ENCODE data around the gene SLC31A1. TPM values are rescaled to one million over a fixed set of nuclear protein-coding genes. Genes with fewer than 3 reads are reported as not detected.
A peak's percentile ranks its signal among the peaks of the same experiment; 100 is the strongest.

Gene SLC31A1
- total RNA-seq, 3 donors from 2014 or later (not counting 1 experiment from before 2014, with no cell fraction given) = 7.9 to 27.8 (median 11.8) TPM

- peak overlapping the region; percentile 97 for H3K4me3 Mint-ChIP-seq
- no peaks in the 10 kb centered on the region for H3K9me3 Mint-ChIP-seq
- H3K36me3 ChIP-seq (ENCODE audit: control insufficient read depth, insufficient read depth, low read length) = no peaks in the 10 kb centered on the region
- peak overlapping the region; percentile 92 for H3K27ac ChIP-seq (ENCODE audit: low read length)
- peak overlapping the region; percentile 82 to 92 for H3K27ac Mint-ChIP-seq
- DNase-seq (peak; percentile 22 to 45), ATAC-seq (peak; percentile 31 to 58 (median 53))
- H3K9me3 ChIP-seq (ENCODE audit: control insufficient read depth, insufficient read depth, low read length) = no peaks in the 10 kb centered on the region
- H3K27me3 Mint-ChIP-seq (ENCODE audit: low read depth in 2 of 2) = no peaks in the 10 kb centered on the region
- under 1% methylated on average over 9 of the region's 11 CpGs for WGBS (ENCODE audit: insufficient coverage)
- no peaks in the 10 kb centered on the region for H3K36me3 Mint-ChIP-seq
- H3K27me3 ChIP-seq (ENCODE audit: control insufficient read depth, insufficient read depth, low read length) = no peaks in the 10 kb centered on the region
- peak overlapping the region; percentile 96 for H3K4me3 ChIP-seq (ENCODE audit: low read length)
- H3K4me1 Mint-ChIP-seq = peaks cover 44 to 52% of the 10 kb centered on the region in 2 donors
- peaks cover 21% of the 10 kb centered on the region for H3K4me1 ChIP-seq (ENCODE audit: control insufficient read depth, insufficient read depth, low read length)
- TF ChIP-seq CTCF (IDR thresholded peaks at IDR 0.05) = no peak
- intact Hi-C loops (cut with micrococcal nuclease) = loop anchor here (1.0 to 5.0 kb wide), 4 partner anchors 55 to 297 kb away; partner anchors contain the start of genes C9orf43, CDC26, POLE3 and PRPF4
Observed at GRCh38 chr9:113220467-113221002, 809 bp upstream of the SLC31A1 start.

- H3K4me3 ChIP-seq (ENCODE audit: low read length) = peak overlapping the region; percentile 96
- H3K36me3 ChIP-seq (ENCODE audit: control insufficient read depth, insufficient read depth, low read length) = no peaks in the 10 kb centered on the region
- DNase-seq = peak in 1 of 2 donors; percentile 36
- H3K9me3 ChIP-seq (ENCODE audit: control insufficient read depth, insufficient read depth, low read length) = no peaks in the 10 kb centered on the region
- no peaks in the 10 kb centered on the region for H3K27me3 ChIP-seq (ENCODE audit: control insufficient read depth, insufficient read depth, low read length)
- intact Hi-C loops (cut with micrococcal nuclease) = loop anchor here (1.0 to 5.0 kb wide), 3 partner anchors 53 to 189 kb away; partner anchors contain the start of genes C9orf43, CDC26, POLE3 and PRPF4
- Mint-ChIP-seq H3K27ac (peak overlapping the region; percentile 82 to 92), H3K4me3 (peak overlapping the region; percentile 97), H3K27me3 (ENCODE audit: low read depth in 2 of 2) (no peaks in the 10 kb centered on the region), H3K4me1 (peaks cover 44 to 48% of the 10 kb centered on the region in 2 donors), H3K36me3 (no peaks in the 10 kb centered on the region), H3K9me3 (no peaks in the 10 kb centered on the region)
- no peak for TF ChIP-seq CTCF (IDR thresholded peaks at IDR 0.05)
- peaks cover 21% of the 10 kb centered on the region for H3K4me1 ChIP-seq (ENCODE audit: control insufficient read depth, insufficient read depth, low read length)
- WGBS (ENCODE audit: insufficient coverage) = 27% methylated on average over 20 of the region's 20 CpGs
- ATAC-seq = no peak
- H3K27ac ChIP-seq (ENCODE audit: low read length) = peak overlapping the region; percentile 92
Observed at GRCh38 chr9:113221800-113222481, 597 bp downstream of the SLC31A1 start.

- Mint-ChIP-seq H3K4me1 (peaks cover 44 to 48% of the 10 kb centered on the region in 2 donors), H3K9me3 (no peaks in the 10 kb centered on the region), H3K4me3 (peak overlapping the region; percentile 97), H3K36me3 (no peaks in the 10 kb centered on the region), H3K27me3 (ENCODE audit: low read depth in 2 of 2) (no peaks in the 10 kb centered on the region), H3K27ac (peak overlapping the region; percentile 82 to 92)
- Histone ChIP-seq H3K9me3 (ENCODE audit: control insufficient read depth, insufficient read depth, low read length) (no peaks in the 10 kb centered on the region), H3K36me3 (ENCODE audit: control insufficient read depth, insufficient read depth, low read length) (no peaks in the 10 kb centered on the region), H3K27me3 (ENCODE audit: control insufficient read depth, insufficient read depth, low read length) (no peaks in the 10 kb centered on the region), H3K4me3 (ENCODE audit: low read length) (no peak overlapping the region), H3K4me1 (ENCODE audit: control insufficient read depth, insufficient read depth, low read length) (peaks cover 21% of the 10 kb centered on the region), H3K27ac (ENCODE audit: low read length) (no peak overlapping the region)
- ATAC-seq (no peak), DNase-seq (peak in 1 of 2 donors; percentile 3)
- intact Hi-C loops (cut with micrococcal nuclease) = loop anchor here (5.0 kb wide), 1 partner anchor 70 kb away; the partner anchor contains the start of gene SLC31A2
- WGBS (ENCODE audit: insufficient coverage) = 86% methylated on average over 5 of the region's 5 CpGs
- no peak for TF ChIP-seq CTCF (IDR thresholded peaks at IDR 0.05)
Observed at GRCh38 chr9:113222482-113222841, 1.1 kb downstream of the SLC31A1 start.
